Activated B cell treated with CpG ODN at 0.5 μM for 24 hours (primary cell): ENCODE measurements around the gene BPTF. TPM values are rescaled to one million over a fixed set of nuclear protein-coding genes. Genes with fewer than 3 reads are reported as not detected.

Experiments used
- ATAC-seq: fragments of 200-7000 bp; cut with Tn5 transposase; one replicate; pipeline ENCODE4 v1.10.0; 2021; ENCODE audit warnings: low read depth, mild to moderate bottlenecking, moderate library complexity
- CTCF ChIA-PET: fragments of 350-600 bp; sonication (Branson Sonifier 250); formaldehyde crosslinking; loops from one replicate; lab custom pipeline; 2021; ENCODE audit warnings: antibody characterized with exemption; lab: Charles Lee
- POLR2A ChIA-PET: fragments of 350-600 bp; sonication (Branson Sonifier 250); formaldehyde crosslinking; loops from one replicate; lab custom pipeline; 2021; ENCODE audit warnings: antibody characterized with exemption; lab: Charles Lee
- DNase-seq: peaks from one replicate; pipeline ENCODE4 v3.0.0; 2022
- H3K27ac Mint-ChIP-seq: one replicate; pipeline ENCODE4 v1.8.0; 2020; ENCODE audit warnings: mixed read lengths
- H3K27me3 Mint-ChIP-seq: one replicate; pipeline ENCODE4 v1.8.0; 2021; ENCODE audit warnings: mixed read lengths
- H3K36me3 Mint-ChIP-seq: one replicate; pipeline ENCODE4 v1.8.0; 2021; ENCODE audit warnings: low read depth, mixed read lengths
- H3K4me1 Mint-ChIP-seq: one replicate; pipeline ENCODE4 v1.8.0; 2021; ENCODE audit warnings: mixed read lengths
- H3K4me3 Mint-ChIP-seq: one replicate; pipeline ENCODE4 v1.8.0; 2020; ENCODE audit warnings: mild to moderate bottlenecking, mixed read lengths
- H3K9me3 Mint-ChIP-seq: one replicate; pipeline ENCODE4 v1.8.0; 2020; ENCODE audit warnings: mixed read lengths
- CTCF ChIP-seq: fragments of 200-600 bp; IDR thresholded peaks from one replicate; pipeline ENCODE4 v1.8.0; 2022; ENCODE audit warnings: antibody characterized with exemption, mild to moderate bottlenecking
- intact Hi-C: fragments of 100-400 bp; cut with micrococcal nuclease; formaldehyde crosslinking; loops from one replicate; pipeline ENCODE4 v1.15.1; 2024
- total RNA-seq: library from RNA; stranded (reverse); gene quantifications from 2 replicates; pipeline ENCODE4 v1.2.3, GENCODE V29; 2022

The BPTF gene
- total RNA-seq, 1 donor from 2014 or later: 174 TPM

GRCh38 chr17:67931227-67931626 is 105.9 kb downstream of the BPTF start:
- DNase-seq (no peak), ATAC-seq (no peak)
- intact Hi-C loops: no loop called here
- Mint-ChIP-seq H3K36me3 (peaks cover 64% of the 10 kb centered on the region), H3K4me1 (no peaks in the 10 kb centered on the region), H3K4me3 (no peak overlapping the region), H3K9me3 (no peaks in the 10 kb centered on the region), H3K27me3 (no peaks in the 10 kb centered on the region), H3K27ac (no peak overlapping the region)
- ChIA-PET CTCF (no interaction called here), POLR2A (no interaction called here)
- no peak for TF ChIP-seq CTCF

GRCh38 chr17:67942810-67943209 is 117.5 kb downstream of the BPTF start:
- intact Hi-C loops: no loop called here
- no peak overlapping the region for H3K4me3 Mint-ChIP-seq
- CTCF ChIA-PET: interaction anchor here (0.9 to 1.2 kb wide), 5 partner anchors 17 to 520 kb away, joined by 3 to 5 read pairs (median 4); no protein-coding TSS in a partner anchor
- POLR2A ChIA-PET: no interaction called here
- H3K27ac Mint-ChIP-seq: no peak overlapping the region
- H3K27me3 Mint-ChIP-seq: no peaks in the 10 kb centered on the region
- peaks cover 89% of the 10 kb centered on the region for H3K36me3 Mint-ChIP-seq
- no peaks in the 10 kb centered on the region for H3K4me1 Mint-ChIP-seq
- no peak for DNase-seq
- H3K9me3 Mint-ChIP-seq: no peaks in the 10 kb centered on the region
- no peak for ATAC-seq
- TF ChIP-seq CTCF: no peak

DNA sequence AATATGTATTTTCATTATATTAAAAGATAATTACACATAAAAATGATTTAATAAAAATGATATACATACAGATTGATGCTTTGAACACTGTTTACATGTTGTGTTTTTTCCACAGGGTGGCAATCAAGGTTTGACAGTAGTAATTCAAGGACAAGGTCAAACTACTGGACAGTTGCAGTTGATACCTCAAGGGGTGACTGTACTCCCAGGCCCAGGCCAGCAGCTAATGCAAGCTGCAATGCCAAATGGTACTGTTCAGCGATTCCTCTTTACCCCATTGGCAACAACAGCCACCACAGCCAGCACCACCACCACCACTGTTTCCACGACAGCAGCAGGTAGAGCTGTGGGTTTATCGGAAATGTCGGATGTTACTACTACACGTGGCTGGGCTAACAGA is 118.7 kb downstream of the BPTF start:
- ChIA-PET POLR2A (no interaction called here), CTCF (no interaction called here)
- H3K27me3 Mint-ChIP-seq: no peaks in the 10 kb centered on the region
- H3K27ac Mint-ChIP-seq: no peak overlapping the region
- intact Hi-C loops: no loop called here
- ATAC-seq: no peak
- no peaks in the 10 kb centered on the region for H3K9me3 Mint-ChIP-seq
- peaks cover 91% of the 10 kb centered on the region for H3K36me3 Mint-ChIP-seq
- no peak overlapping the region for H3K4me3 Mint-ChIP-seq
- DNase-seq: no peak
- H3K4me1 Mint-ChIP-seq: no peaks in the 10 kb centered on the region
- TF ChIP-seq CTCF: no peak

DNA sequence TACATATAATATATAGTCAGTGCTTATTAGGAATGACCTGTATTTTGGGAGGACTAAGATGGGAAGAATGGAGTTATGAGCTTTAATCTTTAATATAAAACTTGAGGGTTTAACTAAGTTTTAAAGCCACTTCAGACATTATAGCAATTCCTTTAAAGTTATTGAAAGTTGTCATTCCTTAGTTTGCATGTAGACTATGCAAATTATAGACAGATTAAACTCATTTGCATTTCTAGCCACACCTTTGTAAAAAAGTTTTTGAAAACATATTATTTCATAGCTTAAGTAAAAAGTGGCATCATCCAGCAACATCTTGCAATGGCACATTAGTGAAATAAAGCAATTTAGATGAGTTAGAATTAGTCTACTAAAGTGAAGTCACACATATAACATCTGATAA is 121.2 kb downstream of the BPTF start:
- POLR2A ChIA-PET: no interaction called here
- CTCF ChIA-PET: no interaction called here
- ATAC-seq (no peak), DNase-seq (no peak)
- no peak overlapping the region for H3K27ac Mint-ChIP-seq
- H3K9me3 Mint-ChIP-seq: no peaks in the 10 kb centered on the region
- no peaks in the 10 kb centered on the region for H3K4me1 Mint-ChIP-seq
- H3K4me3 Mint-ChIP-seq: no peak overlapping the region
- peaks cover 85% of the 10 kb centered on the region for H3K36me3 Mint-ChIP-seq
- intact Hi-C loops: no loop called here
- no peak for TF ChIP-seq CTCF
- no peaks in the 10 kb centered on the region for H3K27me3 Mint-ChIP-seq

GRCh38 chr17:67947325-67947813 is 122.1 kb downstream of the BPTF start:
- no peak for ATAC-seq
- H3K27me3 Mint-ChIP-seq: no peaks in the 10 kb centered on the region
- TF ChIP-seq CTCF: no peak
- DNase-seq: no peak
- no peaks in the 10 kb centered on the region for H3K4me1 Mint-ChIP-seq
- H3K36me3 Mint-ChIP-seq: peaks cover 82% of the 10 kb centered on the region
- H3K27ac Mint-ChIP-seq: no peak overlapping the region
- no peak overlapping the region for H3K4me3 Mint-ChIP-seq
- intact Hi-C loops: no loop called here
- ChIA-PET POLR2A (no interaction called here), CTCF (interaction anchor here (1.0 kb wide), 1 partner anchor 8 kb away, joined by 3 read pairs; no protein-coding TSS in a partner anchor)
- no peaks in the 10 kb centered on the region for H3K9me3 Mint-ChIP-seq
